Kidney (tissue), 14 donors: ENCODE results near the gene AIMP1. TPM values are rescaled to one million over a fixed set of nuclear protein-coding genes. Genes with fewer than 3 reads are reported as not detected.

Experiments used
- DNase-seq, 5 donors: peaks; one replicate each; pipeline ENCODE4 v3.0.0-alpha.2; 2013 to 2020
- FAIRE-seq: peaks from 2 replicates; lab custom pipeline; 2012; peaks lifted over from hg19 to GRCh38; lab: Jason Lieb, UNC
- H3K27ac ChIP-seq, 2 donors: one replicate each; pipeline ENCODE4 v1.7.0; 2013; ENCODE audit warnings: low read depth in 2 of 2, low read length in 2 of 2, inconsistent platforms in 1 of 2
- H3K27me3 ChIP-seq: one replicate; pipeline ENCODE4 v1.7.1; 2013; ENCODE audit warnings: low read length, inconsistent platforms; ENCODE audit not compliant: control insufficient read depth, insufficient read depth
- H3K36me3 ChIP-seq, 3 donors: one replicate each; pipeline versions ENCODE4 v1.7.0 to v1.7.1; 2013; ENCODE audit warnings: low read length in 3 of 3, control low read depth in 1 of 3, inconsistent platforms in 1 of 3; ENCODE audit not compliant: insufficient read depth in 3 of 3, control insufficient read depth in 2 of 3
- H3K4me1 ChIP-seq, 3 donors: one replicate each; pipeline versions ENCODE4 v1.7.0 to v1.7.1; 2013; ENCODE audit warnings: low read length in 3 of 3, inconsistent platforms in 1 of 3, low read depth in 1 of 3; ENCODE audit not compliant: control insufficient read depth in 2 of 3, insufficient read depth in 2 of 3
- H3K4me3 ChIP-seq, 3 donors: one replicate each; pipeline versions ENCODE4 v1.7.0 to v1.8.1; 2013; ENCODE audit warnings: low read length in 3 of 3, control low read depth in 1 of 3, inconsistent platforms in 1 of 3
- H3K9ac ChIP-seq, 3 donors: one replicate each; pipeline versions ENCODE4 v1.7.0 to v1.7.1; 2013; ENCODE audit warnings: low read length in 3 of 3, control low read depth in 1 of 3, inconsistent platforms in 1 of 3
- H3K9me3 ChIP-seq, 3 donors: one replicate each; pipeline versions ENCODE4 v1.7.0 to v1.7.1; 2013; ENCODE audit warnings: low read length in 3 of 3, control low read depth in 1 of 3, inconsistent platforms in 1 of 3; ENCODE audit not compliant: control insufficient read depth in 2 of 3, insufficient read depth in 1 of 3
- intact Hi-C: fragments of 100-400 bp; cut with DNase I; formaldehyde crosslinking; loops from one replicate; pipeline ENCODE4 v1.11.1; 2022
- polyA plus RNA-seq: library from polyadenylated mRNA; stranded (reverse); fragments of 350-450 nt; fragmentation: Illumina TruSeq; extraction: RNeasy Lipid Tissue Mini Kit (QIAGEN cat#74804); gene quantifications from one replicate; pipeline ENCODE4 v1.2.3, GENCODE V29; 2014; ENCODE audit warnings: low read depth, low replicate concordance; ENCODE audit not compliant: insufficient read depth
- total RNA-seq: library from RNA; stranded (reverse); fragmentation: NEBNext Ultra II Directional; extraction: Animal tissue kit (Norgen Biotek cat#: 25700); gene quantifications from one replicate; pipeline ENCODE4 v1.2.1, GENCODE V29; 2021
- TF ChIP-seq, protein P1 (sequence below): IDR thresholded peaks from 3 replicates; pipeline ENCODE4 v1.5.1; 2012; ENCODE audit warnings: mild to moderate bottlenecking, moderate library complexity, borderline replicate concordance; ENCODE audit not compliant: insufficient read depth; ENCODE audit errors: extremely low read depth
- donor health status: control.
- donor health status: control.
- donor health status: control.
- donor health status: control.
- donor health status: control.
- donor health status: DM: yes; HTN: yes; CAD: no.
- donor health status: Normal renal cell carcinoma (clear cell type).

The AIMP1 gene
- total and polyA plus RNA-seq, 2 donors from 2014 or later, result 43.3 to 47.1 TPM

DNA sequence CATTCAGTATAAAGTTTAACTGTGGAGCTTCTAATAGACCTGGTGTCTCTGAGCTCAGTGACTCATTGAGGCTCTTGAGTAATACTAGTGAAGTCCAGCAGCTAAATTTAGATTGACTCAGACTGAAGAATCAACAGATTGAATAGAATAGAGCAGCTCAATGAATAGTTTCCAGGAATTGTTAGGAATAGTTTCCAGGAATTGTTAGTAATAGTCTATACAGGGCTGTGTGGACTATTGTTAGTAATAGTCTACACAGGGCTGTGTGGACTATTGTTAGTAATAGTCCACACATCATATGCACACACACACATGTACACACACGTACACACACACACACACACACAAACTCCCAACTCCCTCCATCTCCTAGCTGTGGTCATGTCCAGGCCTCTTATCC, 49.3 kb downstream of the AIMP1 start:
- no peaks in the 10 kb centered on the region for H3K4me1 ChIP-seq
- no peaks in the 10 kb centered on the region for H3K9me3 ChIP-seq
- H3K9ac ChIP-seq, result no peak overlapping the region
- FAIRE-seq (no peak), DNase-seq (no peak)
- intact Hi-C loops, result no loop called here
- H3K36me3 ChIP-seq, result no peaks in the 10 kb centered on the region
- no peak overlapping the region for H3K27ac ChIP-seq
- H3K4me3 ChIP-seq, result no peak overlapping the region
- H3K27me3 ChIP-seq, result no peaks in the 10 kb centered on the region
- TF ChIP-seq, protein P1, sequence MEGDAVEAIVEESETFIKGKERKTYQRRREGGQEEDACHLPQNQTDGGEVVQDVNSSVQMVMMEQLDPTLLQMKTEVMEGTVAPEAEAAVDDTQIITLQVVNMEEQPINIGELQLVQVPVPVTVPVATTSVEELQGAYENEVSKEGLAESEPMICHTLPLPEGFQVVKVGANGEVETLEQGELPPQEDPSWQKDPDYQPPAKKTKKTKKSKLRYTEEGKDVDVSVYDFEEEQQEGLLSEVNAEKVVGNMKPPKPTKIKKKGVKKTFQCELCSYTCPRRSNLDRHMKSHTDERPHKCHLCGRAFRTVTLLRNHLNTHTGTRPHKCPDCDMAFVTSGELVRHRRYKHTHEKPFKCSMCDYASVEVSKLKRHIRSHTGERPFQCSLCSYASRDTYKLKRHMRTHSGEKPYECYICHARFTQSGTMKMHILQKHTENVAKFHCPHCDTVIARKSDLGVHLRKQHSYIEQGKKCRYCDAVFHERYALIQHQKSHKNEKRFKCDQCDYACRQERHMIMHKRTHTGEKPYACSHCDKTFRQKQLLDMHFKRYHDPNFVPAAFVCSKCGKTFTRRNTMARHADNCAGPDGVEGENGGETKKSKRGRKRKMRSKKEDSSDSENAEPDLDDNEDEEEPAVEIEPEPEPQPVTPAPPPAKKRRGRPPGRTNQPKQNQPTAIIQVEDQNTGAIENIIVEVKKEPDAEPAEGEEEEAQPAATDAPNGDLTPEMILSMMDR, result no peak

DNA sequence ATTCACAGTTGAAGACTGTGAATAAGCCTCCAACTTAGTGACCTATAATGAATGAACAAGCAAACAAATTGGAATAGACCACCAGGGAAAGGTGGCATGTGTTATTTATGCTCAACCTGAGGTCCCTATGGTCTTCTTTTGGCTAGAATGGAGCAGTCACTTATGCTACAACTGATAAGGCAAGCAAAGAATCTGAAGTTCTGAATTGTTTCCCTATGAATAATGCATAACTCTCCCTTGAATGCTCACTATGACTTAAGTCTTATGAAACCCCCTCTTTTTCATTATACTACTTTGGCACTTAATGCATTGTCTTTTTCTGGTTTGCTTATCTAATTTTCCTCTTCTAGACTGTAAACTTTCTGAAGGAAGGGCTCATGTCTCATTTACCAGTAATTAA, 49.7 kb downstream of the AIMP1 start:
- no peaks in the 10 kb centered on the region for H3K4me1 ChIP-seq
- intact Hi-C loops, result no loop called here
- TF ChIP-seq, protein P1, result no peak
- no peak overlapping the region for H3K9ac ChIP-seq
- DNase-seq, result no peak
- no peak overlapping the region for H3K4me3 ChIP-seq
- H3K36me3 ChIP-seq, result no peaks in the 10 kb centered on the region
- no peaks in the 10 kb centered on the region for H3K9me3 ChIP-seq
- FAIRE-seq, result no peak
- H3K27ac ChIP-seq, result no peak overlapping the region
- H3K27me3 ChIP-seq, result no peaks in the 10 kb centered on the region

DNA sequence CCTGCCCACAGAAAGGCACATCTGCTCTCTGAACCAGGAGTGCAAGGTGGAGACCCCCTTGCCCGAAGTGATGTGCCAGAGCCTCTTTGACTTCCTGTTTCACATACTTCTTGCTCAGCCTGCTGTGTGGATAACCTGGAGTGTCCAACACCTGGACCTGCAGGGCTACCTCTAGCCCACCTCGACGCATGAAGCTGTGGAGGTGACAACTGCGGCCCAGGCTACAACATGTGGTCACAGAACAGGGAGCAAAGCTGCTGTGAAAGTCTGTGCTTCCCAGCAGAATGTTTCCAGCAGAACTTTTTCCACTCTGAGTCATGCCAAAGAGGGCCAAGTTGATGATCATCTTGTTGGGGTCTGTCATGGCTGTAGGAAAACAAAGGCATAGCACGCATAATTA, 50.7 kb downstream of the AIMP1 start:
- no peaks in the 10 kb centered on the region for H3K4me1 ChIP-seq
- no peak for FAIRE-seq
- no peak for DNase-seq
- intact Hi-C loops, result no loop called here
- no peaks in the 10 kb centered on the region for H3K36me3 ChIP-seq
- H3K9ac ChIP-seq, result no peak overlapping the region
- H3K4me3 ChIP-seq, result no peak overlapping the region
- TF ChIP-seq, protein P1, result no peak
- no peak overlapping the region for H3K27ac ChIP-seq
- no peaks in the 10 kb centered on the region for H3K27me3 ChIP-seq
- no peaks in the 10 kb centered on the region for H3K9me3 ChIP-seq

DNA sequence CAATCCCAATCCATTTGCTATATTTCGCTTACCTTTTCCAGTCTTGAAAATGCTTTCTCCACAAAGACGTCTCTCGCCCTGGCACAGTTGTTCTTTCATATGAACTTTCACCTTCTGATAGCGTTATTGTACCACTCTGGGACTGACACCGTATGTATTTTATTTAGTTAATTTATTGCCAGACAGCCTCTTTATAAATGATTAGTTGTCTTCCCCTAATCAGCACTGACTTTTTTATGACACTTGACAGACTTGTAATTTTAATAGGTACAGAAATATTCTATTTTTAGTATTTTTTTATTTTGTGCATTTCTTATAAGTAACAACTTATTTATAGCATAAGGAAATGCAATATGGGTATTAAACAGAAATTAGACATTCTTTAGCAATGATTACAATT, 52.3 kb downstream of the AIMP1 start, which contains the start of gene GIMD1:
Gene GIMD1 (minus strand): TSS at position 101 of the 400 bp plus-strand sequence. CDS start 1,343 bp downstream, outside the sequence.
- peak within 1 kb of the TSS in 1 of 3 donors; percentile 8 for H3K4me3 ChIP-seq
- H3K9ac ChIP-seq, result no peak within 1 kb of the TSS
- H3K9me3 ChIP-seq, result no peaks in the 10 kb centered on the region
- intact Hi-C loops, result no loop called here
- H3K27ac ChIP-seq, result no peak within 1 kb of the TSS
- no peaks in the 10 kb centered on the region for H3K4me1 ChIP-seq
- FAIRE-seq (peak; percentile 6), DNase-seq (no peak)
- H3K36me3 ChIP-seq, result no peaks in the 10 kb centered on the region
- H3K27me3 ChIP-seq, result no peaks in the 10 kb centered on the region
- TF ChIP-seq, protein P1, result no peak
